Activated CD4-positive, alpha-beta T cell treated with anti-CD3 and anti-CD28 coated beads, Interleukin-2, amount 50 U/mL, for 24 hours (primary cell): ENCODE data around the gene FAIM.
"Not testable (repeated sequence)": the region's sequence is repeated elsewhere in the genome, so short reads cannot be mapped to it uniquely, and the experiment has no call there.

ENCODE experiments used
- DNase-seq, 2 donors: peaks; one replicate each; pipeline ENCODE4 v3.0.0-alpha.2; 2020; ENCODE audit warnings: low read depth in 1 of 2, low spot score in 1 of 2

Gene FAIM

GRCh38 chr3:138600100-138600745, 8.3 kb upstream of the FAIM start:
- no peak for DNase-seq

GRCh38 chr3:138601661-138602060, 6.9 kb upstream of the FAIM start:
- not testable (repeated sequence) for DNase-seq

- DNase-seq, result not testable (repeated sequence)
Measured at GRCh38 chr3:138604106-138604595, 4.4 kb upstream of the FAIM start.

DNA sequence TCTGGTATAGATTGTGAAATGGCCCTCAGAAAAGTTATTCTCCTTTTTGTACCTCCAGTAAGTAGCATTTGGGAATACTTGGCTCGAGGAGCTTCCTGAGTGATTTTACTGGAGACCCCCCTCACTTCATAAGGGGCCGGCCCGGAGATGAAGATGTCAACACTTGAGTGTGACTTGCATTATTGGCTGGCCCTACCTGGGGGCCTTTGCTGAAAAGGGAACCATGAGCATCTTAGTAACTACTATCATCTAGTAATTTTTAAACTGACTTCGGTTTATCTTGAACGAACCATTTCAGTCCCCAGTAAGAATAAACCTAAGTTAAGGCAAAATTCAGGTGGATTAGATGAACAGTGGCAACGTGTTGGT, 1.3 kb downstream of the FAIM start:
- DNase-seq, result no peak

- no peak for DNase-seq
Measured at GRCh38 chr3:138615462-138615861, 6.9 kb downstream of the FAIM start.

DNA sequence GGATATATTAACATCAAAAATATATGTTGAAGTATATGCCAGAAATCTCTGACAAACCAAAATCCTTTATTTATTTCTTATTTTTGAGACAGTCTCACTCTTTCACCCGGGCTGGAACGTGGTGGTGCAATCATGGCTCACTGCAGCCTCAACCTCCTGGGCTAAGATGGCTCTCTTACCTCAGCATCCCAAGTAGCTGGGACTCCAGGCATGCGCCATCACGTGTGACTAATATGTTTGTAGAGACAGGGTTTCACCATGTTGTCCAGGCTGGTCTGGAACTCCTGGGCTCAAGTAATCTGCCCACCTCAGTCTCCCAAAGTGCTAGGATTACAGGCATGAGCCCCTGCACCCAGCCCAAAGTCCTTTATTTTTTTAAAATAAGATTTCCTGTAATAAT, 11.9 kb downstream of the FAIM start:
- no peak for DNase-seq

GRCh38 chr3:138624518-138624917, 15.9 kb downstream of the FAIM start:
- no peak for DNase-seq

GRCh38 chr3:138625707-138626365, 17.3 kb downstream of the FAIM start:
- no peak for DNase-seq

DNA sequence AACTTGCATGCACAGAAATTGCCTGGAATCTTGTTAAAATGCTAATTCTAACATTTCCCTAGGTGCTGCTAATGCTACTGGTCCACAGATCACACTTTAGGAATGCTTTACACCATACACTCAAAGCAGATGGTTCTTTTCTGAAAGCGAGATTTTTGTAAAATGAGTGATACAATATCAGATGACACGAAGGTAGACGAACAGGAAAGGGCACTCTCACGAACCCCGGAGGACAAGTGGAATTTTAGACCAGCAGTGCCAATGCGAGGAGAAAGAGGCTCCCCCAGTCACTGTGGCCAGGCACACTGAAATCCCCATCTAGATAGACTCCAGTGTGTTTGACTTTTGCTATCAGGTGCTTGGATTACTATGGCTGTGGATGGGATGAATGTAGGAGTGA, 21.0 kb downstream of the FAIM start:
- no peak for DNase-seq

DNA sequence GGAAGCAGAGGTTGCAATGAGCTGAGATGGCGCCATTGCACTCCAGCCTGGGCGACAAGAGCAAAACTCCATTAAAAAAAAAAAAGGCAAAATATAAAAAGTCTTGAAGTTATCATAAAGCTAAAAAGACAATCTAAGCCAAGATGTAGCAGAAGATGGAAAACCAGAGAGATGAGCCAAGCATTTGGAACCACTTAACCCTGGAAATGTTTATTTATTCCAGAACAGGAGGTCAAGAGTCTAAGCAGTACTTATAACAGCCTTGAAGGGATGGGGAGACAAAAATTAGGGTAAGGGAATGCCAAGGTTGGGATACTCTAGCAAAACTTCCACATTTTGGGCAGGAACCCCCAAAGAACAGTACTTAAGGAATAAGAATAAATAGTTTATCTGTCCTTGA, 30.1 kb downstream of the FAIM start:
- DNase-seq, result no peak

DNA sequence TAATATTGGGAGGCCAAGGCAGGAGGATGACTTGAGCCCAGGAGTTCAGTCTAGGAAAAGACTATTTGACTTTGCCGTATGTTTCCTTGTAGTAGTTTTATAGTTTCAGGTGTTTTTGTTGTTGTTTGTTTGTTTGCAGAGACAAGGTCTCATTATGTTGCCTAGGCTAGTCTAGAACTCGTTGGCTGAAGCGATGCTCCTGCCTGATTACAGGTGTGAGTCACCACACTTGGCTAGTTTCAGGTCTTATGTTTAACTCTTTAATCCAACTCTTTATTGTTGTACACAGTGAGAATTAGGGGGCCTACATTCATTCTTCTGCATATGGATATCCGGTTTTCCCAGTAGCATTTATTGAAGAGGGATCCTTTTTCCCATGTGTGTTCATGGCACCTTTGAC, 32.0 kb downstream of the FAIM start:
- no peak for DNase-seq

- no peak for DNase-seq
Measured at GRCh38 chr3:138642226-138642926, 33.8 kb downstream of the FAIM start.

DNA sequence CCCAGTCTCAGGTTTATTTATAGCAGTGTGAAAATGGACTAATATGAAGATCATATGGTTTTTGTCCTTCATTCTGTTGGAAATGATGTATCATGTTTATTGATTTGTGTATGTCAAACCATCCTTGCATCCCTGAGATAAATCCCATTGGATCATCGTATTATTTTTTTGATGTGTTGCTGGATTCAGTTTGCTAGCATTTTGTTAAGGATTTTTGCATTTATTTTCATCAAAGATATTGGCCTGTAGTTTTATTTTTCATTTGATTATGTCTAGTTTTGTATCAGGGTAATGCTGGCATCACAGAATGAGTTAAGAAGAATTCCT, 34.3 kb downstream of the FAIM start:
- DNase-seq, result no peak

- DNase-seq, result no peak
Measured at GRCh38 chr3:138646008-138646407, 37.4 kb downstream of the FAIM start.

- DNase-seq, result no peak
Measured at GRCh38 chr3:138646513-138646912, 37.9 kb downstream of the FAIM start.

DNA sequence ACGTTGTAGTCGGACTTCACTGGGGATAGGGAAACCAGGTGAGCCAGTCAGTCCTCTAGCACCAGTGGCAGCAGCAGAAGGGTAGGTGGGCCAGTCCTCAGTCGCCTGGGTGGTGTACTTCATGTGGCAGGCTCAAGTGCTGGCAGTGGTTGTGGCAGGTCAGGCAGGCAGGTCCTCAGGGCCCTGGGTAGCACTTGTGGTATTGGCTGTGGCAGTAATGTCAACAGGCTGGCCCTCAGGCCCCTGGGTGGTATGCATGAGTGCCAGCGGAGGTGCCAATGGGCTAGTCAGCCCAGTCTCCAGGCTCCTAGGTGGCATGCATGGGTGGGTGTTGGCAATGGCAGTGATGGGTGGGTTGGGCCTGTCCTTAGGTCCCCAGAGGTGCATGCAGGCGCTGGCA, 40.6 kb downstream of the FAIM start:
- DNase-seq, result no peak

DNA sequence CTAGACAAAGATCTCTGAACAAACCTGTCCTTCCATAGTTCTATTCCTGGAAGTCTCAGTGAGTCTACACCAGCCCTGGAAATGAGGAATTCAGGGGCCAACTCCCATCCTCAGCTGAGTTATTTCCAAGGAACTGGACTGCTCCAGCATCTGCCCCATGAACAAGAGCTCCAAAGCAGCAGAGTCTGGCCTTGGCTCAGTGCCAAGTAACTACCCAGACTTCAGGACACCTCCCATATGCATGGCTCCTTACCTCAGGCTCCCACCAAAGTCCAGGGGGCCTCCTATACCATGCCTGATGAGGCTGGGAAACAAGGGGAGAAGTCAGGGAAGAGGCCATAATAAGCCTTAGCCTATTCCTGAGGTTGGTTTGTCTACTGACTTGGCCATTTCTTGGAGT, 45.0 kb downstream of the FAIM start:
- no peak for DNase-seq

- DNase-seq, result no peak
Measured at GRCh38 chr3:138657508-138657907, 48.9 kb downstream of the FAIM start.

GRCh38 chr3:138668107-138668506, 59.5 kb downstream of the FAIM start:
- no peak for DNase-seq

GRCh38 chr3:138670407-138670806, 61.8 kb downstream of the FAIM start:
- no peak for DNase-seq

GRCh38 chr3:138673641-138674530, 65.3 kb downstream of the FAIM start:
- DNase-seq, result no peak

DNA sequence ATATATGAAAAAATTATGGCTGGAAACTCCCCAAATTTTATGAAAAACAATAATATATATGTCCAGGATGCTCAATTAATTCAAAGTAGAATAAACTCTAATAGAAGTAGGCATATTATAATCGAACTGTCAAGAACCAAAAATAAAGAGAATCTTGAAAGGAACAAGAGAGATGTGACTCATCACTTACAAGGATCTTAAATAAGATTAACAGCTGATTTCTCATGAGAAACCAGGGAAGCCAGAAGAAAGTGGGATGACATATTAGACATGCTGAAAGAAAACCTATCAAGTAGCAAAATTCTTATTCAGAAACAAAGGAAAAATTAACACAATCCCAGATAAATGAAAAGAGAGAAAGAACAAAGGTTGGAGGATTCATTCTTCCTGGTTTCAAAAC, 66.8 kb downstream of the FAIM start:
- DNase-seq, result no peak
